Keratinocyte (primary cell): ENCODE measurements around the gene SORL1. TPM values are rescaled to one million over a fixed set of nuclear protein-coding genes. Genes with fewer than 3 reads are reported as not detected.

Experiments
- DNase-seq: peaks from one replicate; pipeline ENCODE4 v3.0.0-alpha.2; 2011; ENCODE audit warnings: low read depth, missing footprints, low spot score
- FAIRE-seq: peaks from 2 replicates; lab custom pipeline; 2011; peaks lifted over from hg19 to GRCh38; lab: Jason Lieb, UNC
- H2AFZ ChIP-seq: 2 replicates; pipeline ENCODE4 v1.6.0; 2012; ENCODE audit warnings: low read length, control low read depth, inconsistent platforms; ENCODE audit not compliant: control insufficient read depth
- H3K27ac ChIP-seq: 2 replicates; pipeline ENCODE4 v1.5.1; 2011; ENCODE audit warnings: low read length; ENCODE audit not compliant: control insufficient read depth, insufficient read depth
- H3K27me3 ChIP-seq: 3 replicates; pipeline ENCODE4 v1.6.0; 2011; ENCODE audit warnings: low read length; ENCODE audit not compliant: control insufficient read depth, insufficient read depth; ENCODE audit errors: extremely low read depth
- H3K36me3 ChIP-seq, 2 experiments: 2 replicates in 1 of 2; 3 replicates in 1 of 2; pipeline ENCODE4 v1.5.1; 2011; ENCODE audit warnings: low read length in 2 of 2, mild to moderate bottlenecking in 1 of 2; ENCODE audit not compliant: control insufficient read depth in 2 of 2, insufficient read depth in 2 of 2; ENCODE audit errors: extremely low read depth in 1 of 2
- H3K4me1 ChIP-seq: 3 replicates; pipeline ENCODE4 v1.5.1; 2011; ENCODE audit warnings: low read length; ENCODE audit not compliant: control insufficient read depth, insufficient read depth; ENCODE audit errors: extremely low read depth
- H3K4me2 ChIP-seq: 3 replicates; pipeline ENCODE4 v1.6.0; 2011; ENCODE audit warnings: low read depth, low read length; ENCODE audit not compliant: control insufficient read depth, insufficient read depth; ENCODE audit errors: extremely low read depth
- H3K4me3 ChIP-seq, 3 experiments: fragments of 200-600 bp in 1 of 3; sonication (generic) in 1 of 3; 2 replicates in 2 of 3; 3 replicates in 1 of 3; pipeline ENCODE4 v1.5.1; 2011 to 2016; ENCODE audit warnings: low read length in 3 of 3, mild to moderate bottlenecking in 3 of 3, control low read depth in 2 of 3, inconsistent platforms in 1 of 3, low read depth in 1 of 3, mixed read lengths in 1 of 3, mixed run types in 1 of 3, moderate library complexity in 1 of 3; ENCODE audit not compliant: control insufficient read depth in 2 of 3, insufficient read depth in 2 of 3; ENCODE audit errors: extremely low read depth in 1 of 3
- H3K79me2 ChIP-seq: 2 replicates; pipeline ENCODE4 v1.6.0; 2012; ENCODE audit warnings: low read length; ENCODE audit not compliant: control insufficient read depth, insufficient read depth
- H3K9ac ChIP-seq: 3 replicates; pipeline ENCODE4 v1.6.0; 2011; ENCODE audit warnings: low read length; ENCODE audit not compliant: control insufficient read depth, insufficient read depth; ENCODE audit errors: extremely low read depth
- H3K9me1 ChIP-seq: 3 replicates; pipeline ENCODE4 v1.6.0; 2011; ENCODE audit warnings: low read length; ENCODE audit not compliant: control insufficient read depth, insufficient read depth; ENCODE audit errors: extremely low read depth
- H3K9me3 ChIP-seq: 2 replicates; pipeline ENCODE4 v1.5.1; 2012; ENCODE audit warnings: low read depth, low read length; ENCODE audit not compliant: control insufficient read depth
- H4K20me1 ChIP-seq: 3 replicates; pipeline ENCODE4 v1.6.0; 2011; ENCODE audit warnings: low read length; ENCODE audit not compliant: control insufficient read depth, insufficient read depth; ENCODE audit errors: extremely low read depth
- EZH2 ChIP-seq: IDR thresholded peaks from one replicate; pipeline ENCODE4 v1.6.1; 2012; ENCODE audit warnings: inconsistent platforms, mild to moderate bottlenecking, low read length, moderate library complexity
- dilution Hi-C: fragments of 300-500 bp; cut with MboI; formaldehyde crosslinking; loops from one replicate; pipeline ENCODE4 v1.7.0; 2020; ENCODE audit warnings: low sequenced_read_pairs; ENCODE audit not compliant: extremely low pct_ligation_motif_present
- polyA plus RNA-seq, 5 experiments: library from polyadenylated mRNA; depleted of rRNA in 3 of 5; stranded (reverse) in 3 of 5; stranded (forward) in 1 of 5; unstranded in 1 of 5; fragments of >200 nt; gene quantifications; 1 replicate in 1 of 5; 2 replicates in 3 of 5; 3 replicates in 1 of 5; pipeline versions ENCODE4 v1.2.1 to v1.2.3, GENCODE V29; 2011 to 2012; ENCODE audit warnings: missing spikeins in 2 of 5, low read depth in 1 of 5, low replicate concordance in 1 of 5
- TF ChIP-seq, protein P1 (sequence below), 3 experiments: IDR thresholded peaks in 1 of 3; conservative IDR thresholded peaks in 1 of 3; optimal IDR thresholded peaks in 1 of 3; 2 replicates in 2 of 3; 3 replicates in 1 of 3; pipeline versions ENCODE3 to v1.5.1; 2011; ENCODE audit warnings: low read length in 3 of 3, mild to moderate bottlenecking in 3 of 3, moderate library complexity in 2 of 3, control low read depth in 1 of 3, inconsistent platforms in 1 of 3; ENCODE audit not compliant: insufficient read depth in 2 of 3; ENCODE audit errors: extremely low read depth in 1 of 3

The SORL1 gene
- polyA plus RNA-seq, 1 donor (not counting 4 experiments of a cell fraction or from before 2014, with no cell fraction given), result 38.9 TPM

DNA sequence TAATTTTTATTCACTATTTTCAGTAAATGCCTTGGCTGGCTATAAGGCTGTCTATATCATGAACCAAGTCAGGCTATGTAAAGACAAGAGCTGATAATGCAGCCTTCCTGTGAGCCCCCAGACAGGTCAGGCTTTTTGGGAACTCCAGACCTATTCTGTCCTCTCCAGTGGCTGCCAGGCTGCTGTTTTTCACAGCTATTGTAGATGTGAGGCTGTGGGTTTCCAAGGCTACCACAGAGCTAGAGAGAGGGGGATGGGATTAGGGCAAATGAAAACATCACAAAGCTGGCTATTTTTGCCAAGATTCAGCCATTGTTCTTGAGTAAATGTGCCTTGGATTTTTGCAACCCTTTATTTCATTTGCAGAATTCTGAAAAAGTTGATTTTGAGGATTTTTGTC lies 56.3 kb downstream of the SORL1 start:
- no peak overlapping the region for H3K4me2 ChIP-seq
- no peak for FAIRE-seq

DNA sequence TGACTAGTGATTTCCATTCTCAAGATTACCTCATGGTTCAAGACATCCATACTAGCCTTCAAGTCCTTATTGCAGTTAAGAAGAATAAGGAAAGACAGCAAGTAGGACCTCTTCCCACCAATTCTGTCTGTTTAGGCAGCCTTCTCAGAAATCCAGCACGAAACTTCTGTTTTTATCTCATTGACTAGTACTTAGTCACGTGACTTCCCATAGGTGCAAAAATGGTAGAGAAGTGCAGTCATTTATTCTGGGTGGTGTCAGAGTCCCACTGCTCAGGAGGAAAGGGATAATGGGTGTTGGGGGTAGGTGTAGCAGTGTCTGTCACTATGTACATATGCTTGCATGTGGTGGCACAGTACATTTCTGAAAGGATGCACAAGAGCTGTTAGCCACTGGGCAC lies 58.3 kb downstream of the SORL1 start:
- Histone ChIP-seq H3K9me3 (peaks cover 1% of the 10 kb centered on the region), H3K79me2 (no peaks in the 10 kb centered on the region), H3K4me2 (no peak overlapping the region), H3K27ac (no peak overlapping the region), H3K4me3 (no peak overlapping the region), H3K27me3 (no peaks in the 10 kb centered on the region), H3K4me1 (peaks cover 15% of the 10 kb centered on the region), H2AFZ (no peak overlapping the region), H3K9ac (no peak overlapping the region), H3K36me3 (peaks cover 0 to 11% of the 10 kb centered on the region in 2 experiments), H4K20me1 (no peaks in the 10 kb centered on the region), H3K9me1 (no peaks in the 10 kb centered on the region)
- FAIRE-seq (peak; percentile 32), DNase-seq (no peak)
- dilution Hi-C loops, result no loop called here
- TF ChIP-seq, protein P1, sequence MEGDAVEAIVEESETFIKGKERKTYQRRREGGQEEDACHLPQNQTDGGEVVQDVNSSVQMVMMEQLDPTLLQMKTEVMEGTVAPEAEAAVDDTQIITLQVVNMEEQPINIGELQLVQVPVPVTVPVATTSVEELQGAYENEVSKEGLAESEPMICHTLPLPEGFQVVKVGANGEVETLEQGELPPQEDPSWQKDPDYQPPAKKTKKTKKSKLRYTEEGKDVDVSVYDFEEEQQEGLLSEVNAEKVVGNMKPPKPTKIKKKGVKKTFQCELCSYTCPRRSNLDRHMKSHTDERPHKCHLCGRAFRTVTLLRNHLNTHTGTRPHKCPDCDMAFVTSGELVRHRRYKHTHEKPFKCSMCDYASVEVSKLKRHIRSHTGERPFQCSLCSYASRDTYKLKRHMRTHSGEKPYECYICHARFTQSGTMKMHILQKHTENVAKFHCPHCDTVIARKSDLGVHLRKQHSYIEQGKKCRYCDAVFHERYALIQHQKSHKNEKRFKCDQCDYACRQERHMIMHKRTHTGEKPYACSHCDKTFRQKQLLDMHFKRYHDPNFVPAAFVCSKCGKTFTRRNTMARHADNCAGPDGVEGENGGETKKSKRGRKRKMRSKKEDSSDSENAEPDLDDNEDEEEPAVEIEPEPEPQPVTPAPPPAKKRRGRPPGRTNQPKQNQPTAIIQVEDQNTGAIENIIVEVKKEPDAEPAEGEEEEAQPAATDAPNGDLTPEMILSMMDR (optimal IDR thresholded peaks at IDR 0.05 in 1 of 3, IDR thresholded peaks at IDR 0.05 in 1 of 3, conservative IDR thresholded peaks at IDR 0.05 in 1 of 3; ENCODE audit: extremely low read depth in 1 of 3, insufficient read depth in 2 of 3, low read length in 3 of 3), result no peak
- TF ChIP-seq EZH2, result no peak

More for the DNA sequence above, 56.3 kb downstream of the SORL1 start:
- TF ChIP-seq, protein P1 (optimal IDR thresholded peaks at IDR 0.05 in 1 of 3, IDR thresholded peaks at IDR 0.05 in 1 of 3, conservative IDR thresholded peaks at IDR 0.05 in 1 of 3; ENCODE audit: extremely low read depth in 1 of 3, insufficient read depth in 2 of 3, low read length in 3 of 3), result no peak
- TF ChIP-seq EZH2, result no peak
- Histone ChIP-seq H3K9me1 (no peaks in the 10 kb centered on the region), H3K4me1 (no peaks in the 10 kb centered on the region), H2AFZ (no peak overlapping the region), H4K20me1 (no peaks in the 10 kb centered on the region), H3K79me2 (no peaks in the 10 kb centered on the region), H3K27ac (no peak overlapping the region), H3K27me3 (no peaks in the 10 kb centered on the region), H3K36me3 (peaks cover 0 to 4% of the 10 kb centered on the region in 2 experiments), H3K4me3 (no peak overlapping the region), H3K9ac (no peak overlapping the region), H3K9me3 (peaks cover 1% of the 10 kb centered on the region)
- dilution Hi-C loops, result no loop called here
- no peak for DNase-seq
